GM18870 (cell line): ENCODE measurements around the gene DOCK8.

Experiments used
- ATAC-seq: cut with Tn5 transposase; IDR thresholded peaks from one replicate; pipeline ENCODE4 v1.9.1; 2021; ENCODE audit warnings: moderate library complexity; ENCODE audit not compliant: unreplicated experiment

DOCK8 gene

GRCh38 chr9:354453-354852, 139.8 kb downstream of the DOCK8 start:
- no peak for ATAC-seq

- no peak for ATAC-seq
Measured at GRCh38 chr9:357560-357959, 142.9 kb downstream of the DOCK8 start.

GRCh38 chr9:362561-363273, 148.1 kb downstream of the DOCK8 start:
- ATAC-seq: no peak

- no peak for ATAC-seq
Measured at GRCh38 chr9:363274-363612, 148.6 kb downstream of the DOCK8 start.

DNA sequence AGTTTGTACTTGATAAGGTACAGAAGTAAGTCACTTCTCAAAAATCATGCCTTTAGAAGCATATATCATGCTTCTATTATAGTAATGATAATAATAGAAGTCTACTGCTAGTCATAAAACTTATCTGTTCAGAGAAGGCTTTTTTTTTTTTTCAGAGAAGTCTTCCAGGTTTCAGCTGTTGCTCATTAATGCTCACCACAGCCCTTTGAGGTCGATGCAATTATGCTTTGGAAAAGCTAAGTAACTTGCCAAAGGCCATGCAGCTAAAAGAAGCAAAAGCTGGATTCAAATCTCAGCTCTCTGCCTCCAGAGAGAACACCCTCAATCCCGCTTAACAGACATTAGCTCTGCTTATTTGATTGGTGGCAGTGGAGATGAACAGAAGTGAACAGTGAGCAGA, 150.8 kb downstream of the DOCK8 start:
- no peak for ATAC-seq

GRCh38 chr9:366620-367019, 152.0 kb downstream of the DOCK8 start:
- ATAC-seq: no peak

GRCh38 chr9:370086-370485, 155.4 kb downstream of the DOCK8 start:
- ATAC-seq: no peak

DNA sequence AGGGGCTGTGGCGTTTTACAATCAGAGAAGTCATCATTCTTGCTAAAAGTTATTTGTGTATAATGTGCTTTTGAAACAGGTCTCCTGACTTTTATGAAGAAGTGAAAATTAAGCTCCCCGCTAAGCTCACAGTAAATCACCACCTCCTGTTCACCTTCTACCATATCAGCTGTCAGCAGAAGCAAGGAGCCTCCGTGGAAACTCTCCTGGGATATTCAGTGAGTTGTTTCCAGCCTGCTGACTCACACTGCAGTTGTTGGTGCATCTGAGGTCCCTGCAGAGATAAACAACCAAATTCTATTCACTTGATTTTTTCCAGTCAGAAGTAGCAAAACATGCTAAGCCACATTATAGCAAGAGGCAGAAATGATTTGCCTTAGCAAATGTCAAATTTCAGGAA, 156.7 kb downstream of the DOCK8 start:
- no peak for ATAC-seq

GRCh38 chr9:372128-372527, 157.5 kb downstream of the DOCK8 start:
- ATAC-seq: no peak

DNA sequence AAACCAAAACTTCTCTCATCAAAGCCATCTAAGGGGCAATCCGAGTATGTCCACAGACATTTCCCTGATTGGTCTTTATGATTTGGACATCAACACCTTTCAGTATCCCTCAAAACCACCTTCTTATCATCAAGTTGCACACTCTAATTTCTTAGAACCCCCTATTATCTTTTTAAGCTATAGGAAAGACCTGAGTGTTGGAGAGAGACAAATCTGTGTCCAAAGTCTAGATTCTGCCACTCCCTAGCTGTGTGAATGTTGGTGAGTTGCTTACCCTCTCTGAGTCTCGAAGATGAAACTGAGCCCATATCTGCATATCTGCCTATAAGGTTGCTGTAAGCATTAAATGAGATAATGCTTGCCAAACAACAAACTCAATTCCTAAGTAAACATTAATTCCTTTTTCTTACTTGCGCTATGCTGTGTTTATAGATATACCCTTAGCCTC, 159.1 kb downstream of the DOCK8 start:
- no peak for ATAC-seq

GRCh38 chr9:374736-375135, 160.1 kb downstream of the DOCK8 start:
- no peak for ATAC-seq

GRCh38 chr9:376115-376514, 161.4 kb downstream of the DOCK8 start:
- ATAC-seq: no peak

GRCh38 chr9:378263-378662, 163.6 kb downstream of the DOCK8 start:
- ATAC-seq: no peak

GRCh38 chr9:382383-382782, 167.7 kb downstream of the DOCK8 start:
- ATAC-seq: no peak

DNA sequence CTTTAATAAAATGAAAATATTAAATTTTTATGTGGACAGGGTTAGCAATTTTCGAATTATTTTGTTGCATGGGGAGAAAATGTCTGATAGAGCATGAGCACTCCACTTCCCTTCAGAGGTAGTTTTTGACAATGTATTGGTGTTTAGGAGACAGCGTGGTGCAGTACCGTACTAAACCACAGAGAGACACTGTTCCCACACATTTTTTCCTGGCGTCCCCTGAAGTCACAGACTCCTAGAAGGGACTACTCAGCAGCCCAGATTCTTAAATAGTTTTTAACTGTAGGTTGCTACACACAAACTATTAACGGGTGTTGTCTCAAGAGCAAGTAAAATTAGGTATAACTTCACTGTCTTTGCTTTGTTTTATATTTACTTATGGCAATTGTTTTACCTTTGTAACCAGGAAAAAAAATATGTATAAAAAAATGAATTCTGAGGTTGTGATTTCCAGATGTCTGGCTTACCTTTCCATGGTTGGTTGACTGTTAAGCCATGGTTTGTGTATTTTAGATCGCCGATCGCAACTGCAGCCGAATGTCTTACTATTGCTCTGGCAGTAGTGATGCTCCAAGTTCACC, 171.2 kb downstream of the DOCK8 start:
- no peak for ATAC-seq

- ATAC-seq: no peak
Measured at GRCh38 chr9:389159-389558, 174.5 kb downstream of the DOCK8 start.

- ATAC-seq: no peak
Measured at GRCh38 chr9:389758-390157, 175.1 kb downstream of the DOCK8 start.

DNA sequence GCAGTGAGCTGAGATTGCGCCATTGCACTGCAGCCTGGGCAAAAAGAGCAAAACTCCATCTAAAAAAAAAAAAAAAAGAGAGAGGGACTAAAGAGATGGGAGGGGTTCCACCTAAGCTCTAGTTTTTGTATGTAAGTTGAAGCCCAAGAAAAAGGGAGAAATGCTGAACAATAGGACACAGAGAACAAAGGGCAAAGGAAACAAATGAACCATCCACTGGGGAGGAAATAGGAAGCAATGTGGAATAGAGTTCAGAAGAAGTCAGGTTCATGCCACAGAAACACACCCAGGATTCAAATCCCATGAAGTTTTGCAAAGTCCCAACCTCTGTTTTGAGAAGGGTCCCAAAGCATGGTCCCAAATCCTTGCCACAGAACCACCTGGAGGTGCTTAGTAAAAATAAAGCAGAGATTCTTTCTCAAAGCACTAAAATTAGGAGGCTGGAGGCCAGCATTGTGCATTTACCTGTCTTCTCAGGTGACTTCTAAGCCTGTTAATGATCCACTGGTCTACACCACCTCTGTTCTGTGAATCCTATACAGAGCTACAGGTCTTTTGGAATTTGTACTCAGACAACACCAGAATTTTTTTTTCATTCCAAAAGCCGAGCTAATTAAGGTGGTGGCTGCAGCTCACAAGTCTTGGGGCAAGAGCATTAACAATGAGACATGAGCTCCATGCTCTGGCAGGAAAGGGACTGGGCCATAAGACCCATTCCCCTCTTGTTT, 177.6 kb downstream of the DOCK8 start:
- ATAC-seq: no peak

DNA sequence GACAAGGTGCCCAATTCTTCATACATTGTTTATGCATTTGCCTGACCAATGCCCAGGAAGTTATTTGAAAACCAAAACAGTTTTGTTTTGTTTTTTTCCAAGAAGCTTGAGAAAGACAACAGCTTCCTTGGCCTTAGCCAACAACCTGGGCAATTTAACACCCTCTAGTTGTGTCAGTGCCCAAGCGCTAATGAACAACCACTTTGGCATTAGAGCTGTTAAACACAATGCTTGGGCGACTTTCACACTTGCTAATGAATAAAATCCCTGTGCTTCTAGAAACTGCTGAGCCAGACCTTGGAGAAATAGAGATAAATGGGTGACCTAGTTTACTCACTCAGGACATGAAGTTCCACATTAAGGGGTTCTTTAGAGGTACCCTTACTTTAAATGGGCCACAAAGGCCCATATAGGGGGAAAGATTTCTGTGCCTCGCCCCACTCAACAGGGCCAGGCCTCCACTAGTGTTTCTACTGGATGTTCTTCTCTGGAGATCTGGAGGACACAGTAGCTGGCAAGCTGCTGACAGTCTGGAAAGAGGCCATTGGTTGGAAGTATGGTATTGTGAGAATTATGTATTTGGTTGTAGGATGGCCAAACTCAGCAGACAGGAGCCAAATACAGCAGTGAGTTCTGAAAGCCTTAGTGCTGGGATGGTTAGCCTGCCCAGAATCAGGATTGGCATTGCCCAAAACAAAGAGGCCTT, 179.8 kb downstream of the DOCK8 start:
- ATAC-seq: no peak

DNA sequence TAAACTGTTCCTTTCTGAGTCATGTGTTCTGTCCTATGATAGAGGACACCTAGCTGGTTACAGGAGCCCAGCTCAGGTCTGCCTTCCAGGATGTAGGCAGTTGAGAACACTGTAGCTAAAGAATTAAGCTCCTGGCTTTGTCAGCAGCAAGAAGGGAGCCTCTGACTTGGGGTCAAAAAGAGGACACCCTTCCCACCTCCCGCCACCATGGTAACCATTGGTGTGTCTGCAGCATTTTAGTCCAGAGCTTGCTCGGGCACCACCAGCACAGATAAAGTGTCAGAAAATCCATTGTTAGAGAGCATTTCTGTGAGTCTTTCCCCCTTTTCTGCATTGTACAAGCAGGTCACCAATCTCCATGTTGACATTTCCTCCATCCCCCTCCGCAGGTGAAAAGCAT, 181.7 kb downstream of the DOCK8 start:
- no peak for ATAC-seq

GRCh38 chr9:398085-398484, 183.4 kb downstream of the DOCK8 start:
- ATAC-seq: no peak

GRCh38 chr9:401223-401622, 186.6 kb downstream of the DOCK8 start:
- ATAC-seq: no peak
